PC-9 (cell line): ENCODE measurements around the gene ATP6V0B.

Experiments
- EZH2 ChIP-seq: fragments of 200-600 bp; sonication (generic); IDR thresholded peaks from 2 replicates; pipeline ENCODE4 v1.8.0; 2017; ENCODE audit warnings: antibody characterized with exemption, low read depth
- TF ChIP-seq, protein P1 (sequence below): fragments of 200-600 bp; sonication (generic); conservative IDR thresholded peaks from 2 replicates; pipeline ENCODE4 v1.6.1; 2017; ENCODE audit warnings: mixed run types, antibody characterized with exemption, mild to moderate bottlenecking, moderate library complexity

DNA sequence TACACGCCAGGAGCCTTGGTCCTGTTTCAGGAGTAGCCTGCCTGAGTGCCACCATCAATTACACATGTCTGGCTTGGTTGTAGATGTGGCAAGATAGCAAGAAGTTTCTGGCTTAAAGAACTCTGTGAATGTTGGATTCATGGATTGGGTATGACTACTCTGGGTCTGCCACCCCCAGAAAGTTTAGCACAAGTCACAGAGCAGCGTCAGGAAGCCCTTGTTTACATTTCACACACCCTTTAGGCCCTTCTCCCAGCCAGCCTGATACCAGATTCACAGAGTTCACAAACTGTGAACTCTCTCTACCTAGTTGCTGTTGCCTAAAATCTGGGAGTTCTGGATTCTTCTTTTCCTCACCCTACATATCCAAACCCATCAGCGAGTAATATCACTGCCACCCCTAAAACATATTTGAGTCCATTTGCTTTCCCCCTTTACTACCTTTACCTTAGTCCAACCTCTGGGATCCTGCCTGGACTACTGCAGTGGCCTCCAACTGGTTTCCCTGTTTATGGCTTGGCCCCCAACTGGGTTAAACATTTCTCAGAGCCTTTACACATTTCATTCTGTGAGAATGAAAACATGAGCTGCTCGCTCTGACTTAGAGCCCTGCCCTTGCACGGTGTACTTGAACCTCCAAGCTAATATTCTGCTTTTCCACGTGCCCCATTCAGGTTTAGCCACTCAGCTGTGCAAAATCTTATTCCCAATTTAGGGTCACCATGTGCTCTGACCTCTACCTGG lies 12.6 kb downstream of the ATP6V0B start:
- TF ChIP-seq, protein P1, sequence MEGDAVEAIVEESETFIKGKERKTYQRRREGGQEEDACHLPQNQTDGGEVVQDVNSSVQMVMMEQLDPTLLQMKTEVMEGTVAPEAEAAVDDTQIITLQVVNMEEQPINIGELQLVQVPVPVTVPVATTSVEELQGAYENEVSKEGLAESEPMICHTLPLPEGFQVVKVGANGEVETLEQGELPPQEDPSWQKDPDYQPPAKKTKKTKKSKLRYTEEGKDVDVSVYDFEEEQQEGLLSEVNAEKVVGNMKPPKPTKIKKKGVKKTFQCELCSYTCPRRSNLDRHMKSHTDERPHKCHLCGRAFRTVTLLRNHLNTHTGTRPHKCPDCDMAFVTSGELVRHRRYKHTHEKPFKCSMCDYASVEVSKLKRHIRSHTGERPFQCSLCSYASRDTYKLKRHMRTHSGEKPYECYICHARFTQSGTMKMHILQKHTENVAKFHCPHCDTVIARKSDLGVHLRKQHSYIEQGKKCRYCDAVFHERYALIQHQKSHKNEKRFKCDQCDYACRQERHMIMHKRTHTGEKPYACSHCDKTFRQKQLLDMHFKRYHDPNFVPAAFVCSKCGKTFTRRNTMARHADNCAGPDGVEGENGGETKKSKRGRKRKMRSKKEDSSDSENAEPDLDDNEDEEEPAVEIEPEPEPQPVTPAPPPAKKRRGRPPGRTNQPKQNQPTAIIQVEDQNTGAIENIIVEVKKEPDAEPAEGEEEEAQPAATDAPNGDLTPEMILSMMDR, result no peak
- no peak for TF ChIP-seq EZH2
